ENCODE measurements around the gene ANKFY1.
A peak's percentile ranks its signal among the peaks of the same experiment; 100 is the strongest.
"Not testable (repeated sequence)": the region's sequence is repeated elsewhere in the genome, so short reads cannot be mapped to it uniquely, and the experiment has no call there.

Gene ANKFY1

DNA sequence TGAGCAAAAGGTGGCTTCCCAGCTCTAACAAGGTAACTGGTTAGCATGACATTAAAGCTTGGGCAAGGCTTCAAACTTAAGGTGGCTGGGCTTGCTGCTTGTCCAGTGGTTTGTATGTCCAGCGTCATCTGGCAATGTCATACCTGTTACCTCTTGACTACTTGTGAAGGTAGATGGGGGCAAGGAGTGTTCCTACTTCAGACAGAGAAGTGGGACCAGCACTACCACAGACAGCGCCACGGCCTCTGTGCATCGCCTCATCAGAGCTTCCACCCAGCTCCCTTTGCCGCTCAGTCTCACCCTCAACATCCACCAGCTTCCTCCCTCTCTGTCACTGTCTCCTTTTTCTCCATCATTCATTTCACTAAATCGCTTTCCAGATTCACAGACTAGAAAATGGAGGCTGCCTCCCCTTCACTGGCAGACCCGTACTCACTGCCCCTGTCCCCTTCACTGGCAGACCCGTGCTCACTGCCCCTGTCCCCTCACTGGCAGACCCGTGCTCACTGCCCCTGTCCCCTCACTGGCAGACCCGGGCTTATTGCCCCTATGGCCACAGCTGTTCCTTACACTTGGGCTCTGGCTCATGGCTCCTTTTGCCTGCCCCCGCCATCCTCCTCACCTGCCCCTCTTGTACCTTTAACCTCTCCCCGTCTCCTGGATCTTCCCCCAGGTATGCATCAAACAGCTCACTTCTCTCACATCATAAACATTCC is 106.0 kb downstream of the ANKFY1 start:
- DNase-seq (ENCODE audit: low read depth, low spot score), result no peak

DNA sequence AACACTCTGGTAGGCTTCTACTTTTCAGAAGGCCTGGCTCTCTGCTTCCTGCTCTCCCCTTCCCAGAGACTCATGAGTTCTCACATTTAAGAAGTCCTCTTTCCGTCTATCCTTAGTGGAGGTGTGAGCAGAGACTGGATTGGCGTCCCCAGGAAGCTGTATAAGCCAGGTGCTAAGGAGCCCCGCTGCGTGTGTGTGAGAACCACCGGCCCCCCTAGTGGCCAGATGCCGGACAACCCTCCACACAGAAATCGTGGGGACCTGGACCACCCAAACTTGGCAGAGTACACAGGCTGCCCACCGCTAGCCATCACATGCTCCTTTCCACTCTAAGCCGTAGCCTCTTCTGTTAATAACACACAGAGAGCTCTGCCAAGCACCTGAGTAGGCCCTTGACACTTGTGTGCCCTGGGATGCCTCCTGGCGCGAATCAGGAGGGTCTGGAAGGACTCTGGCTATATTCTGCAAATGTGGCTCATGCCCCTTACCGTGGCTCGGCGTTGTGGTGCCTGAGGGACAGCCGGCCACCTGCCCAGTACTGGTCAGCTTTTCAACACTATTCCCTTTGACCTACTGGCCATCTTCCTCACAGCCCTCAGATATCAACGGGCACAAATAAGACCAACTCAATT is 106.9 kb downstream of the ANKFY1 start:
- DNase-seq (ENCODE audit: low read depth, low spot score), result no peak

DNA sequence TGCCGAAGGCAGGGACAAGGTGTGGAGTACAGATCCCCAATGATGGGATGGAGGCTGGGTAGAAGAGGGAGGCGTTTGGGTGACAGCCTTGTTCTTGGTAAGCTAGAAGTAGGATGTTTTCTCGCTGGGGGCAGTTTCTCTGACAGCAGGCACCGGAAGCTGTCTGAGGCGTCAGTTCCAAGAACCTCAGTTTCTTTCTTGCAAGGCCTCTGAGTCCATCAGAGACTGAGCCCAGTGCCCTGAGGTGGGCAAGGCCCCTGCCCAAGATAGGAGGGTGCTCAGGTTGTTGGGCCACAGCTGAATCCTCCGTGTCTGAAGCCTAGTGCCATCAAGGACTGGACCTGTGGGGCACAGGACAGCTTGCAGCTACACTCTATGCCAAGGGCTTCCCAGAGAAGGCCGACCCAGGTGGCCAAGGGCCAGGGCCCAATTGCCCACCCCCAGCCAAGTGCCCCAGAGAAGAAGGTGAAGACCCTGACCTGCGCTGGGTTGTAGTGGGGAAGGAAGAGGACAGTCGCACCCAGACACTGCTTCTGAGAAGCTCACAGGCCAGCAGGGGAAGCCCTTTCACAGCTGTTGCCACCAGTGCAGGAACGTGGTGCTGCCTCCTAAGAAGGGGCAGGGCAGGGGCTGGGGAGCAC is 107.7 kb downstream of the ANKFY1 start:
- DNase-seq (ENCODE audit: low read depth, low spot score), result no peak

DNA sequence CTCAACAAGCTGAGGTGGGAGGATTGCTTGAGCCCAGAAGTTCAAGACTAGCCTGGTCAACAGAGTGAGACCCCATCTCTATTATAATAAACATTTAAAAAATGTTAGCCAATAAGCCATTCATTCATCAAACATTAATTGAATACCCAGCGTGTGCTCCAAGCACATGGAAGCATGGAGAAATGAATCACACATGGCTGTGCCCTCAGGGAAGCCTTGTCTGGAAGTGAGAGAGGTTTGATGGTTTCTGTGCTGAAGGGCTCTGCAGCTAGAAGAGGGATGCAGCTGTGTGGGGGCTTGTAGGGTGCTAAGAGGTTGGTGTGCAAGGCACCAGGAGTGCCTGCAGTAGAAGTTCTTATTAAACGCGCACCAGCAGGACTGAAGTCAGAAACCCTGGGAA is 109.6 kb downstream of the ANKFY1 start:
- no peak for DNase-seq (ENCODE audit: low read depth, low spot score)

DNA sequence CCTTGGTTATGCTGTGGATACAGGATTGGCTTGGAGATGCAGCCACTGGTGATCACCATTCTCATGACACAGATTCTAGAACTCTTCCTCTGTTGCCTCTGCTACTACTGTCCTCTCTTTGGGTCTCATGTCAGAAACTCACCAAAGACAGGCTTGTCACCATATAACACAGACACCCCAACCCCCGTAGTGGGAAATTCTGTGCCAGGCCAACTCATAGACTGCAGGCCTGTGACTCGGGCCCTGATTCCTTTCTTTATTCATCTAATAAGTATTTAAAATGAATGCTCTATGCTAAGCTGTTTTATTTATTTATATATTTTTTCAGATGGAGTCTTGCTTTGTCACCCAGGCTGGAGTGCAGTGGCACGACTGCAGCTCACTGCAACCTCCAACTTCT is 111.3 kb downstream of the ANKFY1 start:
- DNase-seq (ENCODE audit: low read depth, low spot score), result no peak

DNA sequence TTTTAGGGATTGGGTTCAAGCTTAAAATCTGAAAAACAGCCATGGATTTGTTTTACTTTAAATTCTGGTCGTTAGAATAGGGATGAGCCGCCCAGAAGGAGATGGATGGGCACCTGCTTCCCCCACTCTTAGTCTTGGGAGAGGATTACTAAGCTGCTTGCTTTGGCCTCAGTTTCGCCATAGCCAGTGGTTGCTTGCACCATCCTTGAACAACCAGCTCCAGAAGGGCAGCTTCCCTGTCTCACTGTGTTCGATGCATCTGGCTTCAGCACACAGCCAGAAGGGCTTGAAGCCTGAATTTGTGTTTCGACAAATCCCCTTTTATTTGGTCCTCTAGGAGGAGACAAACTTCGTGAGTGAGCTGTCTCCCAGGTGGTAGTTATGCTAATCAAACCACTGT is 113.7 kb downstream of the ANKFY1 start:
- no peak for DNase-seq (ENCODE audit: low read depth, low spot score)

DNA sequence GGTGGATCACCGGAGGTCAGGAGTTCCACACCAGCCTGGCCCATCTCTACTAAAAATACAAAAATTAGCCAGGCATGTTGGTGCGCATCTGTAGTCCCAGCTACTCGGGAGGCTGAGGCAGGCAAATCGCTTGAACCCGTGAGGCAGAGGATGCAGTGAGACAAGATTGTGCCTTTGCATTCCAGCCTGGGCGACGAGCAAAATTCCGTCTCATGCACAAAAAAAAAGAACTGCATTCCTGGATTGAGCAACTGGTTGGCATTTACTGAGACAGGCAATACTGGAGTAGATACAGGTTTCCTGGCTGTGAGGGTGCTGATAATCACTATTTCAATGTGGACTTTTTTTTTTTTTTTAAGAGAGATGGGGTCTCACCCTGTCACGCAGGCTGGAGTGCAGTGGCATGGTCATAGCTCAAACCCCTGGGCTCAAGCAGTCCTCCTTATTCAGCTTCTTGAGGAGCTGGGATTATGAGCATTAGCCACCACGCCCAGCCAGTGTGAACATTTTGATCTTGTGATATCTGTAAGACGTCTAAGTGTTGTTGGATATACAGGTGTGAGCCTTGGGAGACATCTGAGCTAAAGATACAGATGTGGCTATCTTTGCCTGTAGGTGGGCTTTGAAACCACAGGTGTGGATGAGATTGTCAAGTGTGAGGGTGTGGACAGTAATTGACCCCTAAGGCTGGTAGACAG is 115.0 kb downstream of the ANKFY1 start:
- DNase-seq (ENCODE audit: low read depth, low spot score), result no peak

DNA sequence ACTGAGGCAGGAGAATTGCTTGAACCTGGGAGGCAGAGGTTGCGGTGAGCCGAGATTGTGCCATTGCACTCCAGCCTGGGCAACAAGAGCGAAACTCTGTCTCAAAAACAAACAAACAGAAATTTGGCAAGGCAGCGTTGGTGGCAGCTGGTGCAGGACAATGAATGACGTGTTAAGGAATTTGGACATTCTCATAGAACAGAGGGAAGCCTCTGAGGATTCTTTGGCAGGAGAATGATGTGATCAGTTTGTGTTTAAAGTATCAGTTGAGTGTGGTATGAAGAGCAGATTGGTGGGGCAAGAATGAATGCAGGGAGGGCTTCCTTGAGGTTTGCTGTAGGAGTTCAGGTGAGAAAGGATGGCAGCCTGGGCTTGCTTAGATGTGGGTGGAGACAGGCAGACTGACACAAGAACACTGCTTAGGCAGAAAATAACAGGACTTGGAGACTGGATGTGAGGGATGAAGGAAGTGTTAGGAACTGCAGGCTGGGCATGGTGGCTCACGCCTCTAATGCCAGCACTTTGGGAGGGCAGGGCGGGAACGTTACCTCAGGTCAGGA is 115.9 kb downstream of the ANKFY1 start:
- no peak for DNase-seq (ENCODE audit: low read depth, low spot score)

DNA sequence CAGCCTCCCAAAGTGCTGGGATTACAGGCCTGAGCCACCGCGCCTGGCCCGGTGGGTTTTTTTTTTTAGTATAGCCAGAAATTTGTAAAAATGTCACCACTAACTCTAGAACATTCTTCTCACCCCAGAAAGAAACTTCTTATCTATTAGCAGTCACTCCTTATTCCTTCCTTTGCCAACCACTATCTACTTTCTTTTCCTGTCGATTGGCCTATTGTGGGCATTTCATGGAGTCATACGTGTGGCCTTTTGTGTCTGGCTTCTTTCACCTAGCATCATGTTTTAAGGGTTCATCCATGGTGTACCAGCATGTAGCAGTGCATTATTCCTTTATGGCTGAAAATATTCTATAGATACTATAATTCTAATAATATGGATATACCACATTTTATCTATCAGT is 117.1 kb downstream of the ANKFY1 start:
- no peak for DNase-seq (ENCODE audit: low read depth, low spot score)

DNA sequence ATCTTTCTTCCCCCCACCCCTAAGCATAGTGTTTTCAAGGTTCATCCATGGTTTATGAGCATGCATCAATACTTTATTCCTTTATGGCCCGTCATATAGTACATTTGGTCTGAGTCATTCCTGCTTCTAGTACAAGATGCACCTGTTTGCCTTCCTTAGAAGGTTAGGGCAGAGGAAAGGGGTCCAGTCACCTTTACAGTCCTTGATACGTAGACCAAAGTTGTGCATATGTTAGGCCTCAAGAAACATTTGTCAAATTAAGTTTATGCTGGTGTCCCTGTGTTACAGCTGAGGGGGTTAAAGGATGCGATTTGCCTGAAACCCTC is 119.4 kb downstream of the ANKFY1 start:
- no peak for DNase-seq (ENCODE audit: low read depth, low spot score)

DNA sequence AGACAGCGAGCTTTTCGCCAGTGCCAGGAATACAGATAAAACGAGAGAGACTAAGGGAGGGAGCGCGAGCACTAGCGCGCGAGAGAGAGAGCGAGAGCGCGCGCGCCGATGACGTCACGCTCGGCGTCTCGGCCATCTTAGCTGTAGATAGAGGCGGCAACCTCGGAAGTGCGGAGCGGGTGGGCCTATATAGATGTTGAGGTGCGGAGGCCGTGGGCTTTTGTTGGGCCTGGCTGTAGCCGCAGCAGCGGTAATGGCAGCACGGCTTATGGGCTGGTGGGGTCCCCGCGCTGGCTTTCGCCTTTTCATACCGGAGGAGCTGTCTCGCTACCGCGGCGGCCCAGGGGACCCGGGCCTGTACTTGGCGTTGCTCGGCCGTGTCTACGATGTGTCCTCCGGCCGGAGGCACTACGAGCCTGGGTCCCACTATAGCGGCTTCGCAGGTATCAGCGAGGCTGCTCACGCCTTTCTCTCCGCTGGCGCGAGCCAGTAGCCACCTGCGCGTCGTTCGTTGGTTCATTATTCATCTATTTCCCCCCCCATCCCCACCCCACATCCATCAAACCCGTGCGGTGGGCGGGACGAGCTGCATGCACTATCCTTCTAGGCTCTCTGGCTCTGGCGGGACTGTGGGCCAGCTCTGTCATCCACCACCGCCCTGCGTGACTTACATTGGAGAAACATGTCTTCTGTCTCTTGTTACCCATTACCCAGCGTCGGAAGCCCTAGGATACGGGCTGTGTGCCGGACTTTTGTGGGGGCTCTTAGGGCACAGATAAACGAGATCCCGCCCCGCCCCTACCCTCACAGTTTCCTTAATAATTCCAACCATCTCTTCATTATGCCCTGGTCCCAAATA is 120.0 kb downstream of the ANKFY1 start:
- peak; percentile 80 for DNase-seq (ENCODE audit: low read depth, low spot score)

DNA sequence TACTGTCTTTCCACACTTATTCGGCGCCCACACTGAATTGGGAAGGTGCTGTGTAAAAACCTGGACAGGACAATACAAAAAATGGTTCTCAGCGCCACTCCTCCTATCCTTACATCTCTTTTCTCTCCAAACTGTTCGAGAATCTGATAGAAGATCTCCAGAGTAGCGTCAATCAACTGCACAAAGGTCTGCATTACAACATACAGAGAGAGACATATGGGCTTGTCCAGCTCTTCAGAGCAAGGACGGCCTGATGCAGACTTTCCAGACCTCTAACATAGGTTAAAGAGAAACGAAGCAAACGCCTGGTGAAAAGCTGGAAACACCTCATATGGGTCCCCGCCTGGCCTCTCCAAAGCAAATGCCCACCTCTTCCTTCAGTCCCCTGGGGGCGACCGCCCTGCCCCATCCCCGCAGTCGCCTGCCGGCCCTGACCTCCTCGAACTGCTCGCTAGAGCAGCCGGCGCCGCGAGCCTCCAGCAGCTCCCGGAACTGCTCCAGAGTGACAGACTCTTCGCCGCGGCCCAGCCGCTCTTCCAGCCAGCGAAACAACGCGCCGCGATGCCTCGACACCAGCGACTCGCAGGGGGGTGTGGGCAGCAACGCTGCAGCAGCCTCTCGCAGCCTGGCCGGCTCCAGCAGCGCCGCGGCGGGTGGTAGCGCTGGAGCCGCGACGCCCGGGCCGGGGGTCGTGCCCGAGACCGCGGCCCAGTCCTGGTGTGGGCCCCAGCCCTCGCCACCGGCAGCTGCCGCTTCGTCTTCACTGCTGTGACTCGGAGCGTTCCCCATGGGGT is 121.5 kb downstream of the ANKFY1 start:
- DNase-seq (ENCODE audit: low read depth, low spot score), result peak; percentile 1

DNA sequence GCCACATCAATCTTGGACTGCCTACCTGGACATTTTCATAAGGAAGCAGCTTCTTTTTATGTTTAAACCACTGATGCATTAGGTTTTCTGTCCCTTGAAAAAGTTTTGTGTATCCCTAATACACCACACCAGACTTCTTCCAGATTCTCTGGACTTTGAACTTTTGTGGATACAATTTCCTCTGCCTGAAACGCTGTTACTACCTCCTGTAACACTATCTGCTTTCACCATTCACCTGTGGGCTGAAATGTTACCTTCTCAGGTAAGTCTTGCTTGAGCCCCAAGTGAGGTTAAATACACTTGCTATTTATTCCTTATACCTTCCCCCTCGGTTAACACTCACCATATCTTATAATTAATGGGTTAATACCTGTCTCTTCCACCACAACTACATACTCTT is 123.7 kb downstream of the ANKFY1 start:
- no peak for DNase-seq (ENCODE audit: low read depth, low spot score)

DNA sequence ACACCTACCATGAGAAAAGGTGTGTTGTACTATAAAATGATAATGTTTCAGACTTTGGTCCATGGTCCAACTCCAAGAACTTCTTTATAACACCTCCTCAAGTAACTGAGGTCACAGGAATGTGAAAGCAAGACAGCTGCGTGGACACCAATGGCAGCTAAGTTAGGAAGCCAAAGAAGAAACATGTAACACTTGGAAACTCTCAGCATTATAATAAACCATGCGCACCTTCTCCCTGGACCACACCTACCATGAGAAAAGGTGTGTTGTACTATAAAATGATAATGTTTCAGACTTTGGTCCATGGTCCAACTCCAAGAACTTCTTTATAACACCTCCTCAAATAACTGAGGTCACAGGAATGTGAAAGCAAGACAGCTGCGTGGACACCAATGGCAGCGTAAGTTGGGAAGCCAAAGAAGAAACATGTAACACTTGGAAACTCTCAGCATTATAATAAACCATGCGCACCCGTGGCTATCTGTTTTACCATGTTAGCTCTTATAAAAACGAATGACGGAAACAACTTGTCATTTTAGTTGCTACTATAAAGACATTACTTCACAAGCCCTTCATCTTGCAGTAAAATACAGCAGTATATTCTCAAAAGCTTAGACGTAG is 124.8 kb downstream of the ANKFY1 start:
- not testable (repeated sequence) for DNase-seq (ENCODE audit: low read depth, low spot score)

DNA sequence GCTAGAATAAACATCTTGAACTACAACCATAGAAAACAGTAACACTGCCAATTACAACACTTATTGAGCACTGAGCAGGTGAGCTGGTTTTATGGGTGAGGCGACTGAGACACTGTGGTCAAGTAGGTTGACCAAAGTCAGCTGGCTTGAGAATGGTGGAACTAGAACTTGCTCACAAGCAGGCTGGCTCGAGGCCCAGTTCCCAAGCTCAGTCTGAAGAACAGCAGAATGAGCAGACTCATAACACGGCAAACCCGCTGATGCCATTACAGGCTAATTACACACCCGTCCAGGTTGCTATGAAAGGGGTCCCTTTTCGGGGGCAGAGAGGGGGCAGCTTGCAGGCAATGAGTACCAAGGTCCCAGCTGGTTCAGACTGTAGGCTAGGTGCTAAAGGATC is 127.4 kb downstream of the ANKFY1 start:
- DNase-seq (ENCODE audit: low read depth, low spot score), result no peak

DNA sequence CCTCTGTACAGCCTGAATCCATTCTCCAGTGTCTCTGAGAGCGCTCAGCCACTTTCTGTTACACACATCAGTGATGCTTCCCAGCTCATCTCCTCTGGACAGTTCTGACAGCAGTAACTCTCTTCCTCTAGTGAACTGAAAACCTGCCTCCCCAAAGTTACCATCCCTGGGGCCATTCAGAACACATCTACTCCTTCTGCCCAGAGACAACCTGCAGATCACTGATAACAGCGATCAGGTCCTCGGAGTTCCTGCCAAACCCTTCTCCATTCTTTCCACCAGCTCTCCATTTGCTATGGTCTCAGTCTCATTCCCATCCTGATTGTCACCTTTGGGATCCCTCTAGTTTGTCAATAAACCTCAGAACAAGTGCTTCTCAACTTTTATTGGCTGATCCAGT is 128.3 kb downstream of the ANKFY1 start:
- DNase-seq (ENCODE audit: low read depth, low spot score), result no peak

DNA sequence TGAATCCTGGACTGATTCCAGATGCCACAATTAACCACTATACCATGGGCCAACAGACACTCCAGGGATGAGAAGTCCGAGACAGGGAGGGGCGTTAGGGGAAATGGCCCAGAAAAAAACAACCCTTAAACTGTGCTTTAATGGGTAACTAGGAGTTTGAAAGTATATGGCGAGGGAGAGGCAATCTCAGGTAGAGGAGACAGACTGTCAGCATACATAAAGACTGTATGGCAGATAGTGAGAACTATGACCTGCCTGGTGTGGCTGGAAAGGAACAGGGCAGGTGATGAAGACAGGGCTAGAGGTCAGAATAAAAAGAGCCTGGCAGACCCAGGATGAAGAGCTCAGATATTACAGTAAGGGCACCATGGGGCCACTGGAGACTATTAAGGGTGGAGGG is 129.1 kb downstream of the ANKFY1 start:
- DNase-seq (ENCODE audit: low read depth, low spot score), result no peak

DNA sequence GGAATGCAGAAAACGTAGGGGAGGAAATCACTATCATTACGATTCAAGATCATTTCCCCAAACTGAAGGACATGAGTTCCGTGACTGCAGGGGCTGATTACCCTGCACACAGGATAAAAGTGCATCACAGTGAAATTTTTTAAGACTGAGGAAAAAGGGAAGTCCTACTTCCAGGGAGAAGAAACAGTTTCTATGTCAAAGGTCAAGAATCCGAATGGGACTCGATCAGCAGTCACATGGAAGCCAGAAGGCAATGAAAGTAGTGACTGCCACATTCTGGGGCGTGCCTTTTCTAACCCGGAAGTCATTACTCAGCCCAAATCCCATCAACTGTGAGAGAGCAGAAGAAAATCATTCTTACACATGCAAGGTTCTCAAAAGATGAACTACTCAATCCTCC is 133.1 kb downstream of the ANKFY1 start:
- DNase-seq (ENCODE audit: low read depth, low spot score), result no peak

DNA sequence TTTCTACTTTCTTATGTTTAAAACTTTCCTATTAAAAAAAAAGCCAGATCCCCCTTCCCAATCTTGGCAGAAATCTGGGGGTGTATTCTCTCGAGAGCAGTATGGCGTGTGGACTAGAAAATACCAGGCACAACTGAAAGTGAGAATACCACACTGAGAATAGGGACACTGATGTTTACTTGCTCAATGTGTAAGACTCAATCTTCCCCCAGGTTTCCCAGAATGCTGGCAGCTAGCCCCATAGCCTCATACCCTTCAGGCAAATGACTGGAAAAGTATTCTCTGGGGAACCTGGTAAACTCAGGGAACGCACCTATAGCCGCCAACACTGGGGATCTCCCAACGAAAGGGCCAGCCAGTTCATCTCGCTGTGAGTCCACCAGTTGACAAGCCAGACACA is 136.2 kb downstream of the ANKFY1 start:
- no peak for DNase-seq (ENCODE audit: low read depth, low spot score)

DNA sequence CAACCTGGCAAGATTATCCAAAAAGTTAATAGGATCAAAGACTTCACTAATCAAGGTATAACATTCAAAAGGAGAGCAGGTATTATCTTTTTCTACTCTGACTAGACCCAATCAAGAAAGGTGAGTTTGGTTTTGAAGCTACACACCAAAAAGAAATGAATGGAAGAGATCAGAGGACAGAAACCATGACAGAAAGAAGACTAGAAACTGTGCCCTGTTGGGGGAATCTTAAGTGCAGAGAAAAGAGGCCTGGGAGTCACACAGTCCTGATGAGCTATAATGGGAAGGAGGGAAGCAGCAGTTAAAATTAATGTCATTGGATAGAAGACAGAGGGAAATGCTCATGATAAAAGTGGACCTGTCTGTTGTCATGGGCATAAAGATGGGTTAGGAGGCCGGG is 138.2 kb downstream of the ANKFY1 start:
- DNase-seq (ENCODE audit: low read depth, low spot score), result no peak

Data from activated CD4-positive, CD25-positive, alpha-beta regulatory T cell treated with anti-CD3 and anti-CD28 coated beads, Interleukin-2, amount 50 U/mL, for 16 hours (primary cell).